ENCODE measurements around the gene RERE.

DNA sequence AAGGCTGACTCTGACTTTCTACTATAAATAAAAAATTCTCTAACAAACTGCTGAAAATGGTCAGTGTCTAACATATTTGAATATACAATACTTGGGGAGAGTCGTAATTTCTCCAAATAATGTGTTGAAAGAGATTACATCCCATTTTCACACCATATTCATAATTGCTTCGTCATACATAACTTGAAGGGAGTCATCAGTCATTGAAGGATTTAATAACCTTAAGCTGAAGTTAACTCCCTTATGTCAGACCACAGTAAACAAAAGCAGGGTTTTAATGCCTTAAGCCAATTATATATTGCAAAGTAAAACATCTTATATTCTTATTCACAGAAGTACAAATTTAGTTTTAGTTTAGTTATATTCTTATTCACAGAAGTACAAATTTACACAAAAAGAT lies 129.9 kb downstream of the RERE start:
- TF ChIP-seq, protein P1, sequence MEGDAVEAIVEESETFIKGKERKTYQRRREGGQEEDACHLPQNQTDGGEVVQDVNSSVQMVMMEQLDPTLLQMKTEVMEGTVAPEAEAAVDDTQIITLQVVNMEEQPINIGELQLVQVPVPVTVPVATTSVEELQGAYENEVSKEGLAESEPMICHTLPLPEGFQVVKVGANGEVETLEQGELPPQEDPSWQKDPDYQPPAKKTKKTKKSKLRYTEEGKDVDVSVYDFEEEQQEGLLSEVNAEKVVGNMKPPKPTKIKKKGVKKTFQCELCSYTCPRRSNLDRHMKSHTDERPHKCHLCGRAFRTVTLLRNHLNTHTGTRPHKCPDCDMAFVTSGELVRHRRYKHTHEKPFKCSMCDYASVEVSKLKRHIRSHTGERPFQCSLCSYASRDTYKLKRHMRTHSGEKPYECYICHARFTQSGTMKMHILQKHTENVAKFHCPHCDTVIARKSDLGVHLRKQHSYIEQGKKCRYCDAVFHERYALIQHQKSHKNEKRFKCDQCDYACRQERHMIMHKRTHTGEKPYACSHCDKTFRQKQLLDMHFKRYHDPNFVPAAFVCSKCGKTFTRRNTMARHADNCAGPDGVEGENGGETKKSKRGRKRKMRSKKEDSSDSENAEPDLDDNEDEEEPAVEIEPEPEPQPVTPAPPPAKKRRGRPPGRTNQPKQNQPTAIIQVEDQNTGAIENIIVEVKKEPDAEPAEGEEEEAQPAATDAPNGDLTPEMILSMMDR (conservative IDR thresholded peaks at IDR 0.05): no peak
- TF ChIP-seq ZFX (IDR thresholded peaks at IDR 0.05): no peak

Data from C4-2B (cell line).